Forelimb muscle (tissue), 1 donor: ENCODE results near the gene GAN. TPM values are rescaled to one million over a fixed set of nuclear protein-coding genes. Genes with fewer than 3 reads are reported as not detected.
"Not testable (repeated sequence)": the region's sequence is repeated elsewhere in the genome, so short reads cannot be mapped to it uniquely, and the experiment has no call there.

Experiments
- DNase-seq: peaks from one replicate; pipeline ENCODE4 v3.0.0-alpha.2; 2013; ENCODE audit warnings: low read depth
- polyA plus RNA-seq: library from polyadenylated mRNA; unstranded; fragments of 120-200 nt; gene quantifications from one replicate; pipeline ENCODE4 v1.2.1, GENCODE V29; 2013; ENCODE audit not compliant: insufficient read length

Gene GAN
- polyA plus RNA-seq, 1 donor: 2.7 TPM

GRCh38 chr16:81397879-81398520 lies 83.2 kb downstream of the GAN start:
- no peak for DNase-seq

- no peak for DNase-seq
Observed at GRCh38 chr16:81399909-81400308, 85.1 kb downstream of the GAN start.

GRCh38 chr16:81401035-81401950 lies 86.5 kb downstream of the GAN start:
- no peak for DNase-seq

GRCh38 chr16:81403208-81403600 lies 88.4 kb downstream of the GAN start:
- DNase-seq: no peak

GRCh38 chr16:81403601-81404391 lies 89.0 kb downstream of the GAN start:
- peak; percentile 8 for DNase-seq

- not testable (repeated sequence) for DNase-seq
Observed at GRCh38 chr16:81405002-81405401, 90.2 kb downstream of the GAN start.

GRCh38 chr16:81405702-81406113 lies 90.9 kb downstream of the GAN start:
- no peak for DNase-seq

GRCh38 chr16:81408409-81408950 lies 93.7 kb downstream of the GAN start:
- DNase-seq: no peak

- DNase-seq: no peak
Observed at GRCh38 chr16:81409016-81409556, 94.3 kb downstream of the GAN start.

- DNase-seq: no peak
Observed at GRCh38 chr16:81410643-81411293, 96.0 kb downstream of the GAN start.

- DNase-seq: no peak
Observed at GRCh38 chr16:81413245-81413990, 98.7 kb downstream of the GAN start.

GRCh38 chr16:81415751-81416150 lies 101.0 kb downstream of the GAN start:
- DNase-seq: no peak

- no peak for DNase-seq
Observed at GRCh38 chr16:81416749-81417148, 102.0 kb downstream of the GAN start.

- DNase-seq: no peak
Observed at GRCh38 chr16:81417210-81417609, 102.4 kb downstream of the GAN start.

GRCh38 chr16:81419806-81420205 lies 105.0 kb downstream of the GAN start:
- no peak for DNase-seq

- no peak for DNase-seq
Observed at GRCh38 chr16:81421126-81421525, 106.4 kb downstream of the GAN start.

GRCh38 chr16:81421536-81421935 lies 106.8 kb downstream of the GAN start:
- DNase-seq: no peak

- DNase-seq: not testable (repeated sequence)
Observed at GRCh38 chr16:81422153-81422552, 107.4 kb downstream of the GAN start.

GRCh38 chr16:81424771-81425170 lies 110.0 kb downstream of the GAN start:
- DNase-seq: no peak

GRCh38 chr16:81427219-81427618 lies 112.5 kb downstream of the GAN start:
- DNase-seq: no peak
